ENCODE measurements around the gene KCNH3.

GRCh38 chr12:49545815-49546214 is 7.0 kb downstream of the KCNH3 start:
- TF ChIP-seq CTCF (conservative IDR thresholded peaks at IDR 0.05 in 1 of 2, IDR thresholded peaks at IDR 0.05 in 1 of 2; ENCODE audit: low read depth in 1 of 2, low read length in 2 of 2) (no peak), EZH2 (IDR thresholded peaks at IDR 0.05; ENCODE audit: low read length, missing control alignments) (no peak)
